ENCODE data around the gene LSS.

The LSS gene

GRCh38 chr21:46218906-46219590, 9.5 kb downstream of the LSS start:
- DNase-seq (ENCODE audit: low spot score) = no peak

GRCh38 chr21:46217511-46218196, 10.9 kb downstream of the LSS start:
- no peak for DNase-seq (ENCODE audit: low spot score)

- DNase-seq (ENCODE audit: low spot score) = no peak
Observed at GRCh38 chr21:46216132-46216747, 12.3 kb downstream of the LSS start.

- no peak for DNase-seq (ENCODE audit: low spot score)
Observed at GRCh38 chr21:46215436-46216131, 13.0 kb downstream of the LSS start.

GRCh38 chr21:46214478-46215340, 13.9 kb downstream of the LSS start:
- DNase-seq (ENCODE audit: low spot score) = no peak

- DNase-seq (ENCODE audit: low spot score) = no peak
Observed at GRCh38 chr21:46213620-46214286, 14.8 kb downstream of the LSS start.

GRCh38 chr21:46212721-46213484, 15.7 kb downstream of the LSS start:
- no peak for DNase-seq (ENCODE audit: low spot score)

- DNase-seq (ENCODE audit: low spot score) = no peak
Observed at GRCh38 chr21:46211786-46212720, 16.5 kb downstream of the LSS start.

GRCh38 chr21:46211376-46211775, 17.2 kb downstream of the LSS start:
- DNase-seq (ENCODE audit: low spot score) = no peak

- DNase-seq (ENCODE audit: low spot score) = no peak
Observed at GRCh38 chr21:46210378-46211136, 18.0 kb downstream of the LSS start.

- no peak for DNase-seq (ENCODE audit: low spot score)
Observed at GRCh38 chr21:46208761-46209721, 19.5 kb downstream of the LSS start.

GRCh38 chr21:46207920-46208591, 20.5 kb downstream of the LSS start:
- DNase-seq (ENCODE audit: low spot score) = no peak

GRCh38 chr21:46207006-46207919, 21.3 kb downstream of the LSS start:
- DNase-seq (ENCODE audit: low spot score) = peak; percentile 28

GRCh38 chr21:46206163-46207005, 22.2 kb downstream of the LSS start:
- DNase-seq (ENCODE audit: low spot score) = no peak

- DNase-seq (ENCODE audit: low spot score) = no peak
Observed at GRCh38 chr21:46205766-46206162, 22.8 kb downstream of the LSS start.
